Lung (tissue), 12 donors: Measurements from ENCODE around the gene CYB5D1. TPM values are rescaled to one million over a fixed set of nuclear protein-coding genes. Genes with fewer than 3 reads are reported as not detected.

ENCODE experiments used
- ATAC-seq: fragments of 200-7000 bp; cut with Tn5 transposase; one replicate; pipeline ENCODE4 v1.9.1; 2020; ENCODE audit warnings: moderate number of reproducible peaks; ENCODE audit not compliant: insufficient read depth, low FRiP score
- DNase-seq, 3 donors: peaks; one replicate each; pipeline ENCODE4 v3.0.0-alpha.2; 2013 to 2017
- H3K27ac ChIP-seq, 2 donors: one replicate each; pipeline ENCODE4 v1.5.1; 2013; ENCODE audit warnings: mild to moderate bottlenecking in 2 of 2, moderate library complexity in 2 of 2, control low read depth in 1 of 2, inconsistent platforms in 1 of 2, low read depth in 1 of 2, low read length in 1 of 2
- H3K27me3 ChIP-seq, 3 donors: one replicate each; pipeline ENCODE4 v1.5.1; 2013; ENCODE audit warnings: low read length in 2 of 3; ENCODE audit not compliant: control insufficient read depth in 3 of 3, insufficient read depth in 3 of 3
- H3K36me3 ChIP-seq, 4 donors: one replicate each; pipeline ENCODE4 v1.5.1; 2013; ENCODE audit warnings: low read length in 4 of 4, mild to moderate bottlenecking in 1 of 4, moderate library complexity in 1 of 4; ENCODE audit not compliant: control insufficient read depth in 4 of 4, insufficient read depth in 4 of 4
- H3K4me1 ChIP-seq, 5 donors: one replicate each; pipeline ENCODE4 v1.5.1; 2013; ENCODE audit warnings: low read length in 5 of 5, mild to moderate bottlenecking in 2 of 5, moderate library complexity in 1 of 5; ENCODE audit not compliant: control insufficient read depth in 5 of 5, insufficient read depth in 5 of 5
- H3K4me3 ChIP-seq: one replicate; pipeline ENCODE4 v1.5.1; 2013; ENCODE audit warnings: mild to moderate bottlenecking, control low read depth, moderate library complexity
- H3K9ac ChIP-seq, 2 donors: one replicate each; pipeline ENCODE4 v1.5.1; 2013; ENCODE audit warnings: low read length in 2 of 2, control low read depth in 1 of 2; ENCODE audit not compliant: insufficient read depth in 1 of 2
- H3K9me3 ChIP-seq, 4 donors: one replicate each; pipeline ENCODE4 v1.5.1; 2013; ENCODE audit warnings: low read length in 3 of 4, mild to moderate bottlenecking in 1 of 4, moderate library complexity in 1 of 4; ENCODE audit not compliant: control insufficient read depth in 4 of 4, insufficient read depth in 3 of 4
- WGBS, 2 donors: extraction: QIAGEN DNeasy Blood & Tissue Kit; methylation state at CpG; one replicate each; pipeline ENCODE4 v1.1.7; 2013; 5-methylcytosine and 5-hydroxymethylcytosine counted together
- polyA plus RNA-seq, 2 donors: library from polyadenylated mRNA; stranded (reverse); fragments of 200-250 nt; gene quantifications; one replicate each; pipeline ENCODE4 v1.2.1, GENCODE V29; 2013
- total RNA-seq, 2 donors: library from RNA; depleted of rRNA in 1 of 2; stranded (reverse); fragments of >200 nt in 1 of 2; gene quantifications; one replicate each; pipeline ENCODE4 v1.2.1, GENCODE V29; 2014 to 2021
- TF ChIP-seq, protein P1 (sequence below): IDR thresholded peaks from 2 replicates; pipeline ENCODE4 v1.5.1; 2012; ENCODE audit warnings: mild to moderate bottlenecking; ENCODE audit errors: control extremely low read depth, extremely low read depth
- donor health status: control.
- donor health status: control.
- donor health status: Bipolar disorder and iron deficiency.
- donor health status: healthy.
- donor health status: DM: yes; HTN: yes; CAD: no.

Gene CYB5D1
- total and polyA plus RNA-seq, 4 donors, result 5.5 to 21.6 (median 14.0) TPM

DNA sequence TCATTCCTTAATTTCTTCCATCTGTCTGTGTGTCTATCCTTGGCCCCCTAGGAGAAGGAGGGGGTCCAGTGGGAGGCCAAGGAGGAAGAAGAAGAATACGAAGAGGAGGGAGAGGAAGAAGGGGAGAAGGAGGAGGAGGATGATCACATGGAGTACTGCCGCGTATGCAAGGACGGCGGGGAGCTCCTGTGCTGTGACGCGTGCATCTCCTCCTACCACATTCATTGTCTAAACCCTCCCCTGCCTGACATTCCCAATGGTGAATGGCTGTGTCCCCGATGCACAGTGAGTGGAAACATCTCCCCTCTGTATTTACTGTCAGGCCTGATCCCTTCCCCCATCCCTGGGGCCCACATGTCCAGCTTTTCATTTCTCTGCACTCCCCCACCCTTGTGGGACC lies 37.1 kb downstream of the CYB5D1 start:
- ATAC-seq (no peak), DNase-seq (no peak)
- peaks cover 0 to 10% (median 5%) of the 10 kb centered on the region in 5 donors for H3K4me1 ChIP-seq
- no peak overlapping the region for H3K27ac ChIP-seq
- 83 to 94% methylated on average over 8 of the region's 8 CpGs for WGBS, 2 donors
- H3K4me3 ChIP-seq, result no peak overlapping the region
- no peak overlapping the region for H3K9ac ChIP-seq
- no peaks in the 10 kb centered on the region for H3K9me3 ChIP-seq
- TF ChIP-seq, protein P1, sequence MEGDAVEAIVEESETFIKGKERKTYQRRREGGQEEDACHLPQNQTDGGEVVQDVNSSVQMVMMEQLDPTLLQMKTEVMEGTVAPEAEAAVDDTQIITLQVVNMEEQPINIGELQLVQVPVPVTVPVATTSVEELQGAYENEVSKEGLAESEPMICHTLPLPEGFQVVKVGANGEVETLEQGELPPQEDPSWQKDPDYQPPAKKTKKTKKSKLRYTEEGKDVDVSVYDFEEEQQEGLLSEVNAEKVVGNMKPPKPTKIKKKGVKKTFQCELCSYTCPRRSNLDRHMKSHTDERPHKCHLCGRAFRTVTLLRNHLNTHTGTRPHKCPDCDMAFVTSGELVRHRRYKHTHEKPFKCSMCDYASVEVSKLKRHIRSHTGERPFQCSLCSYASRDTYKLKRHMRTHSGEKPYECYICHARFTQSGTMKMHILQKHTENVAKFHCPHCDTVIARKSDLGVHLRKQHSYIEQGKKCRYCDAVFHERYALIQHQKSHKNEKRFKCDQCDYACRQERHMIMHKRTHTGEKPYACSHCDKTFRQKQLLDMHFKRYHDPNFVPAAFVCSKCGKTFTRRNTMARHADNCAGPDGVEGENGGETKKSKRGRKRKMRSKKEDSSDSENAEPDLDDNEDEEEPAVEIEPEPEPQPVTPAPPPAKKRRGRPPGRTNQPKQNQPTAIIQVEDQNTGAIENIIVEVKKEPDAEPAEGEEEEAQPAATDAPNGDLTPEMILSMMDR, result no peak
- peaks cover 0 to 76% (median 60%) of the 10 kb centered on the region in 4 donors for H3K36me3 ChIP-seq
- H3K27me3 ChIP-seq, result no peaks in the 10 kb centered on the region

DNA sequence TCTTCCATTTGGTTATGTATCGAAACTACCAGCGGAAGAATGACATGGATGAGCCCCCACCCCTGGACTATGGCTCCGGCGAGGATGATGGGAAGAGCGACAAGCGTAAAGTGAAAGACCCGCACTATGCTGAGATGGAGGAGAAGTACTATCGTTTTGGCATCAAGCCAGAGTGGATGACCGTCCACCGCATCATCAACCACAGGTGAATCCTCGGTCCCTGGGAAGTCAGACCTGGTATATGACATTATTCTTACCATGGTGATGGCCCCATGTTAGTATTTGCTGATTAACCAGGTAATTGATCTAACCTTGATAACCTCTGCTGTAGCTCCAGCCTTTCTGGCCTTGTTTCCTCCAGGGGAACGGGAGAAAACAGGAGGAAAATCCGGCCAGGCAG lies 39.3 kb downstream of the CYB5D1 start:
- H3K36me3 ChIP-seq, result peaks cover 0 to 75% (median 64%) of the 10 kb centered on the region in 4 donors
- TF ChIP-seq, protein P1, result no peak
- no peak overlapping the region for H3K9ac ChIP-seq
- no peaks in the 10 kb centered on the region for H3K9me3 ChIP-seq
- no peak for ATAC-seq
- no peaks in the 10 kb centered on the region for H3K4me1 ChIP-seq
- no peak overlapping the region for H3K27ac ChIP-seq
- DNase-seq, result no peak
- H3K27me3 ChIP-seq, result no peaks in the 10 kb centered on the region
- WGBS, 2 donors, result 92 to 95% methylated on average over 13 of the region's 13 CpGs
- H3K4me3 ChIP-seq, result no peak overlapping the region

DNA sequence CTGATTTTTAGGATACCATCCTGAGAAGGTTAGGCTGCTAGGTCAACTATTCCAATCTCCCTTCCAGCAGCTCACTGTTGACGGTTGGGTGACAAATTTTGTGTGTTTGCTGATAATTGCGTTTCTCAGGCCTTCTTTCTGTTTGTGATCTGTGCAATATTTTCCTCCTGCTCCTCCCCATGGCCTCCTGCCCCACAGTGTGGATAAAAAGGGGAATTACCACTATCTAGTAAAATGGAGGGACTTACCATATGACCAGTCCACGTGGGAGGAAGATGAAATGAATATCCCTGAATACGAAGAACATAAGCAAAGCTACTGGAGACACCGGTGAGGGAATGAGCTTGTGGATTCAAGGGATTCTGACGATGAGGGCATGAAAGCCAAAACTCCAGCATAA lies 40.0 kb downstream of the CYB5D1 start:
- H3K27ac ChIP-seq, result no peak overlapping the region
- H3K27me3 ChIP-seq, result no peaks in the 10 kb centered on the region
- 56 to 58% methylated on average over 6 of the region's 6 CpGs for WGBS, 2 donors
- no peaks in the 10 kb centered on the region for H3K4me1 ChIP-seq
- H3K4me3 ChIP-seq, result no peak overlapping the region
- H3K9me3 ChIP-seq, result no peaks in the 10 kb centered on the region
- H3K36me3 ChIP-seq, result peaks cover 0 to 81% (median 68%) of the 10 kb centered on the region in 4 donors
- TF ChIP-seq, protein P1, result peak; percentile 40
- no peak for ATAC-seq
- peak; percentile 46 to 72 (median 69) for DNase-seq
- peak overlapping the region in 1 of 2 donors; percentile 70 for H3K9ac ChIP-seq
